ENCODE data around the gene CNTN4. TPM values are rescaled to one million over a fixed set of nuclear protein-coding genes. Genes with fewer than 3 reads are reported as not detected.

CNTN4 gene
- total RNA-seq, 2 experiments from 2014 or later = not detected

GRCh38 chr3:3086239-3086638 is 987.6 kb downstream of the CNTN4 start:
- CTCF ChIA-PET = no interaction called here
- H3K4me3 Mint-ChIP-seq = no peak overlapping the region
- POLR2A ChIA-PET = no interaction called here
- intact Hi-C loops (cut with micrococcal nuclease) = no loop called here
- TF ChIP-seq CTCF (IDR thresholded peaks at IDR 0.05) = no peak
- H3K27ac Mint-ChIP-seq = no peak overlapping the region
- H3K4me1 Mint-ChIP-seq (ENCODE audit: low read depth) = no peaks in the 10 kb centered on the region
- no peaks in the 10 kb centered on the region for H3K27me3 Mint-ChIP-seq
- ATAC-seq (no peak), DNase-seq (no peak)
- no peaks in the 10 kb centered on the region for H3K36me3 Mint-ChIP-seq (ENCODE audit: low read depth)
- H3K9me3 Mint-ChIP-seq = no peaks in the 10 kb centered on the region

GRCh38 chr3:3087279-3087678 is 988.6 kb downstream of the CNTN4 start:
- intact Hi-C loops (cut with micrococcal nuclease) = no loop called here
- CTCF ChIA-PET = no interaction called here
- Mint-ChIP-seq H3K27ac (no peak overlapping the region), H3K27me3 (no peaks in the 10 kb centered on the region), H3K9me3 (no peaks in the 10 kb centered on the region), H3K4me1 (ENCODE audit: low read depth) (no peaks in the 10 kb centered on the region), H3K36me3 (ENCODE audit: low read depth) (no peaks in the 10 kb centered on the region), H3K4me3 (no peak overlapping the region)
- POLR2A ChIA-PET = no interaction called here
- DNase-seq (no peak), ATAC-seq (no peak)
- no peak for TF ChIP-seq CTCF (IDR thresholded peaks at IDR 0.05)

GRCh38 chr3:3087716-3088465 is 989.2 kb downstream of the CNTN4 start:
- H3K4me3 Mint-ChIP-seq = no peak overlapping the region
- intact Hi-C loops (cut with micrococcal nuclease) = no loop called here
- ATAC-seq (no peak), DNase-seq (no peak)
- POLR2A ChIA-PET = no interaction called here
- H3K27me3 Mint-ChIP-seq = no peaks in the 10 kb centered on the region
- no peak for TF ChIP-seq CTCF (IDR thresholded peaks at IDR 0.05)
- no peak overlapping the region for H3K27ac Mint-ChIP-seq
- H3K9me3 Mint-ChIP-seq = no peaks in the 10 kb centered on the region
- H3K36me3 Mint-ChIP-seq (ENCODE audit: low read depth) = no peaks in the 10 kb centered on the region
- H3K4me1 Mint-ChIP-seq (ENCODE audit: low read depth) = no peaks in the 10 kb centered on the region
- CTCF ChIA-PET = no interaction called here

GRCh38 chr3:3089017-3089416 is 990.4 kb downstream of the CNTN4 start:
- H3K4me1 Mint-ChIP-seq (ENCODE audit: low read depth) = no peaks in the 10 kb centered on the region
- no peak for TF ChIP-seq CTCF (IDR thresholded peaks at IDR 0.05)
- intact Hi-C loops (cut with micrococcal nuclease) = no loop called here
- no peaks in the 10 kb centered on the region for H3K36me3 Mint-ChIP-seq (ENCODE audit: low read depth)
- no peak overlapping the region for H3K27ac Mint-ChIP-seq
- ATAC-seq = no peak
- no peaks in the 10 kb centered on the region for H3K9me3 Mint-ChIP-seq
- H3K4me3 Mint-ChIP-seq = no peak overlapping the region
- DNase-seq = no peak
- no peaks in the 10 kb centered on the region for H3K27me3 Mint-ChIP-seq
- CTCF ChIA-PET = no interaction called here
- POLR2A ChIA-PET = interaction anchor here (0.6 kb wide), 1 partner anchor 23 kb away, joined by 3 read pairs; no protein-coding TSS in a partner anchor

GRCh38 chr3:3097958-3098357 is 999.3 kb downstream of the CNTN4 start:
- H3K27me3 Mint-ChIP-seq = no peaks in the 10 kb centered on the region
- no peak for ATAC-seq
- no peaks in the 10 kb centered on the region for H3K9me3 Mint-ChIP-seq
- no peak for TF ChIP-seq CTCF (IDR thresholded peaks at IDR 0.05)
- ChIA-PET CTCF (no interaction called here), POLR2A (no interaction called here)
- intact Hi-C loops (cut with micrococcal nuclease) = no loop called here
- no peaks in the 10 kb centered on the region for H3K4me1 Mint-ChIP-seq (ENCODE audit: low read depth)
- no peaks in the 10 kb centered on the region for H3K36me3 Mint-ChIP-seq (ENCODE audit: low read depth)
- H3K27ac Mint-ChIP-seq = no peak overlapping the region
- H3K4me3 Mint-ChIP-seq = no peak overlapping the region
- no peak for DNase-seq
